GM23248 (cell line): ENCODE data around the gene AQP12A.

Source experiments
- EZH2 ChIP-seq: fragments of 200-600 bp; sonication (generic); IDR thresholded peaks from 2 replicates; pipeline ENCODE4 v1.6.1; 2018; ENCODE audit warnings: antibody characterized with exemption, mild to moderate bottlenecking; ENCODE audit not compliant: insufficient read depth, poor library complexity, severe bottlenecking
- EZH2phosphoT487 ChIP-seq: fragments of 200-600 bp; sonication (generic); IDR thresholded peaks from 2 replicates; pipeline ENCODE4 v1.6.1; 2018; ENCODE audit warnings: antibody characterized with exemption, moderate library complexity, mild to moderate bottlenecking, low read depth; ENCODE audit not compliant: insufficient read depth

- no peak for TF ChIP-seq EZH2phosphoT487
- no peak for TF ChIP-seq EZH2
These were observed 13.6 kb downstream of the AQP12A start for GRCh38 chr2:240705204-240705791.
